Neural cell (in vitro differentiated cells): Measurements from ENCODE around the gene ABCB6.

Experiments
- EZH2 ChIP-seq: fragments of 200-600, 300-800 bp; shearing (Covaris generic), sonication (generic); IDR thresholded peaks from 2 replicates; pipeline ENCODE4 v1.6.1; 2014; ENCODE audit warnings: antibody characterized with exemption, low read length, borderline replicate concordance, mild to moderate bottlenecking; ENCODE audit not compliant: insufficient read depth, poor library complexity, severe bottlenecking
- POLR2AphosphoS5 ChIP-seq: IDR thresholded peaks from 2 replicates; pipeline ENCODE4 v1.6.1; 2012
- SMC3 ChIP-seq: fragments of 450-650 bp; conservative IDR thresholded peaks from 2 replicates; pipeline ENCODE4 v1.6.1; 2014; ENCODE audit warnings: antibody characterized with exemption, mild to moderate bottlenecking, moderate library complexity; ENCODE audit not compliant: poor library complexity
- TF ChIP-seq, protein P1 (sequence below): fragments of 450-650 bp; IDR thresholded peaks from 2 replicates; pipeline ENCODE4 v1.5.1; 2014; ENCODE audit warnings: antibody characterized with exemption, mild to moderate bottlenecking, moderate library complexity; ENCODE audit not compliant: poor library complexity, severe bottlenecking

DNA sequence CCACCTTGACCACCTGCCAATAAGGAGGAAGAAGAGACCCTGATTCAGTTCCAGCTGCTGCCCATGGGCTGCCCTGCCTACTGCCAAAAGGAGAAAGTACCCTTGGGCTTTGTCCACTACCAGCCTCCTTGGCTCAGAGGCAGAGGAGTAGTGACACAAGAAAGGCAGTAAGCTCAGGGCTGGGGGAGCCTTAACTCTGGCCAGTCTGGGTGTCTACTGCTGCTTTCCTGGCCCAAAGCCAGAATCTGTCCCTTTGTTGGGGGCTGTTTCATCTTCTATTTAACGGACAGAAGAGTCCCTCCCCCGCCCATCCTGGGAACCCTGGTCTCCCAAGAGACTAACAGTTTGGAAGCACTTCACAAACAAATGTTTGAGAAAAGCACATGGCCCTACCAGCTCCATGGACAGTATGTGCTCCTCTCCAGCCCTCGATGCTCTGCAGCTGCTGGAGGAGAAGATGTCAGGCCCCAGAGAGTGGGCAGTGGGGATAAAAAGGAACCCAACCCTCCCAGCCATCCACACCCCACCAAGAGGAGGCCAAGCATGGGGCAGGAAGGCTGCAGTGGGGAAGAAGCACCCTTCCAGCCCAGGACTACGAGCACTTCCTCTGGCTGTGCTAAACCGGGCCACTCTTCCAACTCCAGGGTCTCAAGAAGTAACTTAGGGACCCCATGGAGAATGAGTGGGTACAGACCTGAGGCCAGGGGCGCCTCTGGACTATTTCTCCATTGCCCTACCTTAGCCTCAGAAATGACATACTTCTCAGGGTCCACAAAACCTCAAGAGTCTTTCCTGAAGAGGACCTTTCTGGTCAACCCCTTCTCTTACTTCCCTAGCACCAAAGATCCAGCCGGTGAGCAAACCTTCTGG, 9.5 kb upstream of the ABCB6 start:
- TF ChIP-seq, protein P1, sequence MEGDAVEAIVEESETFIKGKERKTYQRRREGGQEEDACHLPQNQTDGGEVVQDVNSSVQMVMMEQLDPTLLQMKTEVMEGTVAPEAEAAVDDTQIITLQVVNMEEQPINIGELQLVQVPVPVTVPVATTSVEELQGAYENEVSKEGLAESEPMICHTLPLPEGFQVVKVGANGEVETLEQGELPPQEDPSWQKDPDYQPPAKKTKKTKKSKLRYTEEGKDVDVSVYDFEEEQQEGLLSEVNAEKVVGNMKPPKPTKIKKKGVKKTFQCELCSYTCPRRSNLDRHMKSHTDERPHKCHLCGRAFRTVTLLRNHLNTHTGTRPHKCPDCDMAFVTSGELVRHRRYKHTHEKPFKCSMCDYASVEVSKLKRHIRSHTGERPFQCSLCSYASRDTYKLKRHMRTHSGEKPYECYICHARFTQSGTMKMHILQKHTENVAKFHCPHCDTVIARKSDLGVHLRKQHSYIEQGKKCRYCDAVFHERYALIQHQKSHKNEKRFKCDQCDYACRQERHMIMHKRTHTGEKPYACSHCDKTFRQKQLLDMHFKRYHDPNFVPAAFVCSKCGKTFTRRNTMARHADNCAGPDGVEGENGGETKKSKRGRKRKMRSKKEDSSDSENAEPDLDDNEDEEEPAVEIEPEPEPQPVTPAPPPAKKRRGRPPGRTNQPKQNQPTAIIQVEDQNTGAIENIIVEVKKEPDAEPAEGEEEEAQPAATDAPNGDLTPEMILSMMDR, result no peak
- TF ChIP-seq EZH2 (no peak), POLR2AphosphoS5 (no peak), SMC3 (no peak)
